H1 (cell line): Measurements from ENCODE around the gene FXYD5. TPM values are rescaled to one million over a fixed set of nuclear protein-coding genes. Genes with fewer than 3 reads are reported as not detected.

Source experiments
- CTCF ChIA-PET: fragments of 300-600 bp; sonication (Branson Sonifier 250); formaldehyde crosslinking; loops from one replicate; lab custom pipeline; 2021; ENCODE audit not compliant: partially characterized antibody; lab: Charles Lee
- POLR2A ChIA-PET: fragments of 300-600 bp; sonication (Branson Sonifier 250); formaldehyde crosslinking; loops from one replicate; lab custom pipeline; 2021; ENCODE audit warnings: inconsistent platforms; ENCODE audit not compliant: partially characterized antibody; lab: Charles Lee
- DNase-seq, 2 experiments: peaks; one replicate each; pipeline versions ENCODE4 v3.0.0 to v3.0.0-alpha.2; 2010 to 2022; ENCODE audit warnings: low spot score in 2 of 2, low read depth in 1 of 2, mixed read lengths in 1 of 2
- FAIRE-seq: peaks from 2 replicates; lab custom pipeline; 2011; peaks lifted over from hg19 to GRCh38; lab: Jason Lieb, UNC
- H2AFZ ChIP-seq: 2 replicates; pipeline ENCODE4 v1.8.1; 2012; ENCODE audit warnings: low read length, inconsistent platforms
- H2AK5ac ChIP-seq: 2 replicates; pipeline ENCODE4 v1.6.1; 2013; ENCODE audit warnings: low read depth, low read length
- H2BK120ac ChIP-seq: replicated peaks from 2 replicates; pipeline ENCODE3; 2013; ENCODE audit warnings: low read depth, low read length, inconsistent platforms
- H2BK12ac ChIP-seq: 2 replicates; pipeline ENCODE4 v1.6.1; 2013; ENCODE audit warnings: low read depth, low read length
- H2BK15ac ChIP-seq: 2 replicates; pipeline ENCODE4 v1.6.1; 2013; ENCODE audit warnings: low read length
- H2BK20ac ChIP-seq: 2 replicates; pipeline ENCODE4 v1.6.1; 2013; ENCODE audit warnings: low read length
- H2BK5ac ChIP-seq: 2 replicates; pipeline ENCODE4 v1.6.1; 2013; ENCODE audit warnings: low read depth, low read length
- H3K14ac ChIP-seq: 2 replicates; pipeline ENCODE4 v1.6.1; 2013; ENCODE audit warnings: inconsistent platforms; ENCODE audit not compliant: insufficient read length
- H3K18ac ChIP-seq: 2 replicates; pipeline ENCODE4 v1.6.1; 2013; ENCODE audit warnings: low read length; ENCODE audit errors: extremely low read depth
- H3K23ac ChIP-seq: 2 replicates; pipeline ENCODE4 v1.6.1; 2013; ENCODE audit warnings: inconsistent platforms; ENCODE audit not compliant: insufficient read length
- H3K23me2 ChIP-seq: 2 replicates; pipeline ENCODE4 v1.6.1; 2013; ENCODE audit warnings: low read depth, low read length
- H3K27ac ChIP-seq: 2 replicates; pipeline ENCODE4 v1.6.1; 2011; ENCODE audit warnings: low read depth, low read length, inconsistent platforms
- H3K27me3 ChIP-seq, 4 experiments: replicated peaks in 1 of 4; 1 replicate in 1 of 4; 2 replicates in 3 of 4; pipeline versions ENCODE4 v1.6.1 to v1.8.1; 2011 to 2013; ENCODE audit warnings: low read length in 3 of 4, mild to moderate bottlenecking in 3 of 4, inconsistent platforms in 2 of 4, mixed read lengths in 2 of 4, moderate library complexity in 1 of 4; ENCODE audit not compliant: control insufficient read depth in 3 of 4, insufficient read depth in 3 of 4; ENCODE audit errors: extremely low read depth in 1 of 4
- H3K36me3 ChIP-seq, 4 experiments: 2 replicates each; pipeline versions ENCODE4 v1.6.1 to v1.8.1; 2011 to 2013; ENCODE audit warnings: mild to moderate bottlenecking in 4 of 4, low read length in 3 of 4, moderate library complexity in 2 of 4, control low read depth in 1 of 4, inconsistent platforms in 1 of 4; ENCODE audit not compliant: insufficient read depth in 4 of 4, control insufficient read depth in 2 of 4
- H3K4ac ChIP-seq: replicated peaks from 2 replicates; pipeline ENCODE3; 2013; ENCODE audit warnings: low read length, low read depth, mixed read lengths, inconsistent platforms; ENCODE audit not compliant: insufficient read length
- H3K4me1 ChIP-seq, 4 experiments: replicated peaks in 1 of 4; 1 replicate in 1 of 4; 2 replicates in 3 of 4; pipeline versions ENCODE4 v1.6.1 to v1.8.1; 2011 to 2013; ENCODE audit warnings: low read length in 3 of 4, inconsistent platforms in 2 of 4, mixed read lengths in 1 of 4; ENCODE audit not compliant: insufficient read depth in 4 of 4, control insufficient read depth in 3 of 4
- H3K4me2 ChIP-seq, 2 experiments: 2 replicates each; pipeline versions ENCODE4 v1.6.1 to v1.8.1; 2011 to 2013; ENCODE audit warnings: low read depth in 2 of 2, low read length in 2 of 2, control low read depth in 1 of 2, inconsistent platforms in 1 of 2, mild to moderate bottlenecking in 1 of 2; ENCODE audit not compliant: insufficient read depth in 1 of 2
- H3K4me3 ChIP-seq, 4 experiments: fragments of 200-600, 300-600 bp in 1 of 4; sonication (generic), shearing (Covaris generic), sonication (Bioruptor Twin) in 1 of 4; 2 replicates each; pipeline versions ENCODE4 v1.5.1 to v1.8.1; 2011 to 2016; ENCODE audit warnings: low read length in 4 of 4, low read depth in 3 of 4, control low read depth in 2 of 4, inconsistent platforms in 2 of 4, mild to moderate bottlenecking in 2 of 4, mixed read lengths in 1 of 4, moderate library complexity in 1 of 4; ENCODE audit not compliant: insufficient read depth in 2 of 4; ENCODE audit errors: extremely low read depth in 1 of 4
- H3K56ac ChIP-seq: replicated peaks from 2 replicates; pipeline ENCODE3; 2013; ENCODE audit warnings: low read depth, mild to moderate bottlenecking, mixed read lengths, low read length, inconsistent platforms; ENCODE audit not compliant: insufficient read length
- H3K79me1 ChIP-seq: 2 replicates; pipeline ENCODE4 v1.6.1; 2013; ENCODE audit warnings: low read depth, low read length, control low read depth
- H3K79me2 ChIP-seq, 2 experiments: 2 replicates each; pipeline versions ENCODE4 v1.6.1 to v1.8.1; 2012 to 2013; ENCODE audit warnings: low read length in 2 of 2, mild to moderate bottlenecking in 2 of 2, inconsistent platforms in 1 of 2; ENCODE audit not compliant: insufficient read depth in 2 of 2, control insufficient read depth in 1 of 2
- H3K9ac ChIP-seq, 4 experiments: replicated peaks in 1 of 4; 1 replicate in 1 of 4; 2 replicates in 3 of 4; pipeline versions ENCODE4 v1.6.1 to v1.8.1; 2011 to 2013; ENCODE audit warnings: low read depth in 3 of 4, low read length in 3 of 4, control low read depth in 2 of 4, mild to moderate bottlenecking in 2 of 4, moderate library complexity in 2 of 4, inconsistent platforms in 1 of 4; ENCODE audit errors: extremely low read depth in 1 of 4
- H3K9me3 ChIP-seq, 2 experiments: 2 replicates each; pipeline versions ENCODE4 v1.6.1 to v1.8.1; 2012 to 2013; ENCODE audit warnings: mild to moderate bottlenecking in 2 of 2, moderate library complexity in 2 of 2, control low read depth in 1 of 2, inconsistent platforms in 1 of 2, low read depth in 1 of 2, low read length in 1 of 2, mixed read lengths in 1 of 2; ENCODE audit not compliant: insufficient read depth in 2 of 2
- H4K20me1 ChIP-seq, 2 experiments: replicated peaks in 1 of 2; 2 replicates each; pipeline versions ENCODE3 to v1.8.1; 2011 to 2013; ENCODE audit warnings: inconsistent platforms in 2 of 2, low read length in 2 of 2, mild to moderate bottlenecking in 1 of 2; ENCODE audit not compliant: insufficient read depth in 2 of 2, control insufficient read depth in 1 of 2
- H4K5ac ChIP-seq: 2 replicates; pipeline ENCODE4 v1.6.1; 2013; ENCODE audit warnings: low read length, low read depth, mixed read lengths, inconsistent platforms; ENCODE audit not compliant: insufficient read length
- H4K8ac ChIP-seq: 2 replicates; pipeline ENCODE4 v1.8.0; 2013; ENCODE audit warnings: mild to moderate bottlenecking, moderate library complexity, low read length, inconsistent platforms; ENCODE audit not compliant: insufficient read depth; ENCODE audit errors: extremely low read depth
- H4K91ac ChIP-seq: replicated peaks from 2 replicates; pipeline ENCODE3; 2013; ENCODE audit warnings: low read length, mixed read lengths, inconsistent platforms; ENCODE audit not compliant: insufficient read length
- CBX5 ChIP-seq: fragments of 300-800, 300-1000 bp; sonication (generic); IDR thresholded peaks from 2 replicates; pipeline ENCODE4 v1.7.1; 2016; ENCODE audit warnings: antibody characterized with exemption, low read length, low read depth
- CEBPB ChIP-seq: IDR thresholded peaks from 2 replicates; pipeline ENCODE4 v1.6.1; 2012; ENCODE audit warnings: low read depth, low read length
- E2F6 ChIP-seq: IDR thresholded peaks from 2 replicates; pipeline ENCODE4 v1.6.1; 2012; ENCODE audit warnings: inconsistent platforms
- NRF1 ChIP-seq: IDR thresholded peaks from 2 replicates; pipeline ENCODE4 v1.6.1; 2011; ENCODE audit warnings: mild to moderate bottlenecking, low read depth, low read length, improper control_type of control experiment
- POU5F1 ChIP-seq: IDR thresholded peaks from 2 replicates; pipeline ENCODE4 v1.6.1; 2011; ENCODE audit warnings: low read depth, mild to moderate bottlenecking, low read length, moderate library complexity
- RNF2 ChIP-seq: fragments of 200-900, 300-1000 bp; sonication (generic); IDR thresholded peaks from 2 replicates; pipeline ENCODE4 v1.7.1; 2016; ENCODE audit warnings: borderline replicate concordance, low read depth, mild to moderate bottlenecking, antibody characterized with exemption, low read length; ENCODE audit not compliant: poor library complexity, severe bottlenecking; ENCODE audit errors: missing control alignments
- RXRA ChIP-seq: IDR thresholded peaks from 2 replicates; pipeline ENCODE4 v1.6.1; 2011; ENCODE audit warnings: low read depth, mild to moderate bottlenecking, low read length, moderate library complexity; ENCODE audit not compliant: insufficient read depth
- SP1 ChIP-seq: IDR thresholded peaks from 2 replicates; pipeline ENCODE4 v1.6.1; 2011; ENCODE audit warnings: low read depth, low read length
- SP4 ChIP-seq: IDR thresholded peaks from 2 replicates; pipeline ENCODE4 v1.6.1; 2012; ENCODE audit warnings: low read length, inconsistent platforms
- TAF7 ChIP-seq: optimal IDR thresholded peaks from 2 replicates; pipeline ENCODE3; 2011; ENCODE audit warnings: low read depth, mild to moderate bottlenecking, inconsistent platforms, low read length, moderate library complexity, borderline replicate concordance
- TCF12 ChIP-seq: IDR thresholded peaks from 2 replicates; pipeline ENCODE4 v1.6.1; 2011; ENCODE audit warnings: low read depth, mild to moderate bottlenecking, low read length
- WGBS, 2 experiments: shearing (Covaris generic) in 1 of 2; methylation state at CpG; one replicate each; pipeline versions ENCODE4 v1.1.6 to v1.1.7; 2013 to 2015; ENCODE audit warnings: low lambda C conversion rate in 2 of 2, mixed read lengths in 2 of 2, inconsistent platforms in 1 of 2, low coverage in 1 of 2, missing lambda C conversion rate in 1 of 2; ENCODE audit not compliant: insufficient replicate concordance in 2 of 2, insufficient coverage in 1 of 2, insufficient read length in 1 of 2; ENCODE audit errors: extremely low coverage in 1 of 2, missing lambda C conversion rate in 1 of 2; 5-methylcytosine and 5-hydroxymethylcytosine counted together
- polyA plus RNA-seq, 7 experiments: library from polyadenylated mRNA; depleted of rRNA in 3 of 7; stranded (reverse) in 5 of 7; unstranded in 2 of 7; fragments of >200 nt in 5 of 7; fragments of 200-250 nt in 2 of 7; gene quantifications; 1 replicate in 5 of 7; 2 replicates in 1 of 7; 4 replicates in 1 of 7; pipeline versions ENCODE4 v1.2.1 to v1.2.3, GENCODE V29; 2011 to 2013; ENCODE audit warnings: missing spikeins in 2 of 7, mixed read lengths in 2 of 7
- total RNA-seq: library from RNA; stranded (reverse); fragmentation: NEBNext Ultra II Directional; extraction: Animal tissue kit (Norgen Biotek cat#: 25700); gene quantifications from 2 replicates; pipeline ENCODE4 v1.2.1, GENCODE V29; 2021

FXYD5 gene
- total and polyA plus RNA-seq, 2 of the 8 experiments (the other 6 are each of a cell fraction or from before 2014, with no cell fraction given): 99.0 to 191 TPM

DNA sequence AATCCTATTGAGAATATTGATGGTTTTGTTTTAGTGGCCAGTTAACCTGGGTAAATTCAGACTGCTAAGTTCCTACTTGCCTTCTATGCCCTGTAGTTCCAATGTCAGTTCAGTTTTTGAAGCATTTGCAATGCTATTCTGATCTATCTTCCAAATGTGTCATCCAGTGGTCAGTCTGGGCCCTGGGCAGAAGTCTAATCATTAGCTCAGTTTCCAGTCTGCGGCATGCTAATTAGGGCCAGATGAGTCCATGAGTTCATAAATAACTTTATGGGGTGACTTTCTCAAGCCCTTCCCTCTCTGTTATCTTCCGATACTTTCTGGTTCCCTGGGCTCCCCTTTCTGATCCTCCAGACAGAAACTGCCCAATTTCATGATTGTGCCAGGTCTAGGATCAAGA is 41.3 kb downstream of the FXYD5 start:
- Histone ChIP-seq H3K18ac (no peak overlapping the region), H2BK120ac (no peak overlapping the region), H3K14ac (no peak overlapping the region), H3K56ac (no peak overlapping the region), H2AK5ac (no peak overlapping the region), H3K27ac (no peak overlapping the region), H3K36me3 (no peaks in the 10 kb centered on the region), H3K4me3 (no peak overlapping the region), H3K79me1 (no peaks in the 10 kb centered on the region), H4K20me1 (no peaks in the 10 kb centered on the region), H4K8ac (no peak overlapping the region), H3K23ac (no peak overlapping the region), H2BK15ac (no peak overlapping the region), H4K5ac (no peak overlapping the region), H3K4ac (no peak overlapping the region), H3K23me2 (no peaks in the 10 kb centered on the region), H3K9ac (no peak overlapping the region), H3K27me3 (peaks cover 0 to 2% (median 0%) of the 10 kb centered on the region in 4 experiments; a peak in 1 of 7 replicates), H2BK20ac (no peak overlapping the region), H2BK5ac (no peak overlapping the region), H4K91ac (no peak overlapping the region), H3K4me1 (peaks cover 0 to 2% (median 0%) of the 10 kb centered on the region in 4 experiments; a peak in 3 of 7 replicates), H2AFZ (no peak overlapping the region), H3K9me3 (no peaks in the 10 kb centered on the region), H3K79me2 (no peaks in the 10 kb centered on the region), H3K4me2 (no peak overlapping the region), H2BK12ac (no peak overlapping the region)
- ChIA-PET POLR2A (no interaction called here), CTCF (no interaction called here)
- WGBS, 2 experiments: 75% methylated on average over 2 of the region's 2 CpGs; no CpG with 5 or more reads in 1 of the 2 experiments
- DNase-seq (no peak), FAIRE-seq (no peak)
- TF ChIP-seq CEBPB (no peak), E2F6 (no peak), TAF7 (no peak), RXRA (no peak), POU5F1 (no peak), SP4 (no peak), CBX5 (no peak), NRF1 (no peak), SP1 (no peak), RNF2 (no peak), TCF12 (no peak)
